ENCODE measurements around the gene ATP11A. TPM values are rescaled to one million over a fixed set of nuclear protein-coding genes. Genes with fewer than 3 reads are reported as not detected.

Gene ATP11A
- total RNA-seq, 1 donor from 2014 or later: 281 TPM

DNA sequence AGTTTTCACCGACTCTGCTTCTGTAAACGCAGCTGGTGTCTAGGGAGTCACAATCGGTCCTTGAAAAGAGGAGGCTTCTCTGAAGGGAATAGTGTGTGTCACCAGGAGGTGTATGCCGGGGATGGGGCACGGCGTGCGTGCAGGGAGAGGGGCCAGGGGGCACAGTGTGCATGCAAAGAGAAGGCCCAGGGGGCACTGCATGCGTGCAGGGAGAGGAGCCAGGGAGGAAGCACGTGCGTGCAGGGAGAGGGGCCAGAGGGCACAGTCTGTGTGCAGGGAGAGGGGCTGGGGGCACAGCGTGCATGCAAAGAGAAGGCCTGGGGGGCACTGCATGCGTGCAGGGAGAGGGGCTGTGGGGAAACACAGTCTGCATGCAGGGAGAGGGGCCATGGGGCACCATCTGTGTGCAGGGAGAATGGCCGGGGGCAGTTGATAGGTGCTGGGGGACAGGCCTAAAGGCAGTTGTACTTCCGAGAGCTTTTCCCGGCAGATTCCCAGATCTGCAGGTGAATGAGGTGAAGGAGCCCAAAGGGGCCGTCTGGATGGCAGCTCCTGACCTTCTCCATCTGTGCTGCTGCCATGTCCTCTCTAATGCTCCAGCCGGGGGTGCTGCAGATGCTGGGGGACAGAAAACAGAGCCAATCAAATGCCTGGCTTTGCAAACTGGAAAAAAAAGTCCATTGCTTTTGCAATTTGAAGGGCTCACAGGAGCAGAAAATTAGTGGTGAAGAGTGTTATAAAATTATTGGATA lies 36.4 kb downstream of the ATP11A start:
- H3K27ac ChIP-seq: peak overlapping the region; percentile 4
- H3K27me3 ChIP-seq (ENCODE audit: low read depth): no peaks in the 10 kb centered on the region
- ATAC-seq (no peak), DNase-seq (peak; percentile 41)
- intact Hi-C loops (cut with DNase I): no loop called here
- no peaks in the 10 kb centered on the region for H3K36me3 ChIP-seq
- H3K9me3 ChIP-seq: no peaks in the 10 kb centered on the region
- TF ChIP-seq, protein P1, sequence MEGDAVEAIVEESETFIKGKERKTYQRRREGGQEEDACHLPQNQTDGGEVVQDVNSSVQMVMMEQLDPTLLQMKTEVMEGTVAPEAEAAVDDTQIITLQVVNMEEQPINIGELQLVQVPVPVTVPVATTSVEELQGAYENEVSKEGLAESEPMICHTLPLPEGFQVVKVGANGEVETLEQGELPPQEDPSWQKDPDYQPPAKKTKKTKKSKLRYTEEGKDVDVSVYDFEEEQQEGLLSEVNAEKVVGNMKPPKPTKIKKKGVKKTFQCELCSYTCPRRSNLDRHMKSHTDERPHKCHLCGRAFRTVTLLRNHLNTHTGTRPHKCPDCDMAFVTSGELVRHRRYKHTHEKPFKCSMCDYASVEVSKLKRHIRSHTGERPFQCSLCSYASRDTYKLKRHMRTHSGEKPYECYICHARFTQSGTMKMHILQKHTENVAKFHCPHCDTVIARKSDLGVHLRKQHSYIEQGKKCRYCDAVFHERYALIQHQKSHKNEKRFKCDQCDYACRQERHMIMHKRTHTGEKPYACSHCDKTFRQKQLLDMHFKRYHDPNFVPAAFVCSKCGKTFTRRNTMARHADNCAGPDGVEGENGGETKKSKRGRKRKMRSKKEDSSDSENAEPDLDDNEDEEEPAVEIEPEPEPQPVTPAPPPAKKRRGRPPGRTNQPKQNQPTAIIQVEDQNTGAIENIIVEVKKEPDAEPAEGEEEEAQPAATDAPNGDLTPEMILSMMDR (IDR thresholded peaks at IDR 0.05): no peak
- peaks cover 60% of the 10 kb centered on the region for H3K4me1 ChIP-seq
- no peak overlapping the region for H3K4me3 ChIP-seq

DNA sequence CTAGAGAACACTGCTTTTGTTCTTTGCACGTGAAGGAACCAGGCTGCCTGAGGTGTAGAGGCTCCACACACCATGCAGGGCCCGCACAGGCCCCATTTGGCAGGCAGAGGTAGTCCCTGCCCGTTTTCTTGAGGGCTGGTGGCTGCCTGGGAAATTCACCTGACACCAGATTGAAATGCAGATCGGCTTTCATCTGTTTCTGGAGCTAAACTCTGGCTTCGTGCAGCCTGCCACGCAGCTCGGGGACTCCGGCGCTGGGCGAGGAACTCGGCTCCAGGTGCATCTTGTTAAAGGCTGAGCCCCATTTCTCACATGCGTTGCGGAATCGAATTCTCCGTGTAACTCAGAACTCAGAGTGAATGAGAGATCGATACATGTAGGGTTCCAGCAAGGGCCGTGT lies 37.7 kb downstream of the ATP11A start:
- intact Hi-C loops (cut with DNase I): no loop called here
- DNase-seq: no peak

DNA sequence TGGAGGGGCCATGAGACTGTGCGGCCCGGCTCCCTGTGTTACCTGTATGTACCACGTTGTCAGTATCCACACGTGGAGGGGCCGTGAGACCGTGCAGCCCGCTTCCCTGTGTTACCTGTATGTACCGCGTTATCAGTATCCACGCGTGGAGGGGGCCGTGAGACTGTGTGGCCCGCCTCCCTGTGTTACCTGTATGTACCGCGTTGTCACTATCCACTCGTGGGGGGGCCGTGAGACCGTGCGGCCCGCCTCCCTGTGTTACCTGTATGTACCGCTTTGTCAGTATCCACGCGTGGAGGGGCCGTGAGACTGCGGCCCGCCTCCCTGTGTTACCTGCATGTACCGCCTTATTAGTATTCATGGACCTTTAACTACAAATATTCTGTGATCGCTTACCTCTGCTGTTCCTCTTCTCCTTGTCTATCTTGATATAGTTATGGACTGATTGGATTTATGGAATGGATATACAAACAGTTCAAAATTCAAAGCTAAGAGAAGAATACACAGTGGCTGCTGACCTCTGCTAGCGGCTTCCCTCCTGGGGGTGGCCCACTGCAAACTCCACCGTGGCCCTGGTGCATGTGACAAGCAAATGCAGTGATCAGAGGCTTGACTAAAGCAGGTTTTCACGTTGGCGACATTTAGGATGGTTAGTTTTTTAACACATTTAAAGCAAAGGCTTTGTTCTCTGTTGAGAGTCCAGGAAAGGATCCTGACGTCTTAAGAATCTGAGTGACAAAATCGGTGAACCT lies 38.7 kb downstream of the ATP11A start:
- Histone ChIP-seq H3K9me3 (no peaks in the 10 kb centered on the region), H3K4me1 (peaks cover 50% of the 10 kb centered on the region), H3K36me3 (no peaks in the 10 kb centered on the region), H3K27ac (no peak overlapping the region), H3K4me3 (no peak overlapping the region), H3K27me3 (ENCODE audit: low read depth) (no peaks in the 10 kb centered on the region)
- ATAC-seq (no peak), DNase-seq (no peak)
- TF ChIP-seq, protein P1 (IDR thresholded peaks at IDR 0.05): no peak
- intact Hi-C loops (cut with DNase I): no loop called here

More for the DNA sequence above, 37.7 kb downstream of the ATP11A start:
- Histone ChIP-seq H3K36me3 (no peaks in the 10 kb centered on the region), H3K27ac (no peak overlapping the region), H3K4me3 (no peak overlapping the region), H3K4me1 (peaks cover 49% of the 10 kb centered on the region), H3K27me3 (ENCODE audit: low read depth) (no peaks in the 10 kb centered on the region), H3K9me3 (no peaks in the 10 kb centered on the region)
- no peak for ATAC-seq
- TF ChIP-seq, protein P1 (IDR thresholded peaks at IDR 0.05): no peak

DNA sequence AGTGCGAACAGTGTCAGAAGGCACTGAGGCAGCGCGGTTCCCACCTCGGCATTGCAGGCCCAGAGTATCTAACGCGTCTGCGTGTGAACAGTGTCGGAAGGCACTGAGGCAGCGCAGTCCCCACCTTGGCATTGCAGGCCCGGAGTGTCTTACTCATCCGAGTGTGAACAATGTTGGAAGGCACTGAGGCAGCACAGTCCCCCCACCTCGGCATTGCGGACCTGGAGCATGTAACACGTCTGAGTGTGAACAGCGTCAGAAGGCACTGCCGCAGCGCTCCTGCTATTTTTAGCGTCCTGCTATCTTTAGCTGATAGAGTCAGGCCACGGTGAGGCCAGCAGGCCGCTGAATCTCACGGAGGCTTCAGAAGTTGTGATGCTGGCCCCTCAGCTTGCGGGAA lies 39.6 kb downstream of the ATP11A start:
- Histone ChIP-seq H3K9me3 (no peaks in the 10 kb centered on the region), H3K27me3 (ENCODE audit: low read depth) (no peaks in the 10 kb centered on the region), H3K4me3 (no peak overlapping the region), H3K27ac (no peak overlapping the region), H3K36me3 (no peaks in the 10 kb centered on the region), H3K4me1 (peaks cover 56% of the 10 kb centered on the region)
- intact Hi-C loops (cut with DNase I): no loop called here
- DNase-seq (peak; percentile 47), ATAC-seq (no peak)
- TF ChIP-seq, protein P1 (IDR thresholded peaks at IDR 0.05): no peak

DNA sequence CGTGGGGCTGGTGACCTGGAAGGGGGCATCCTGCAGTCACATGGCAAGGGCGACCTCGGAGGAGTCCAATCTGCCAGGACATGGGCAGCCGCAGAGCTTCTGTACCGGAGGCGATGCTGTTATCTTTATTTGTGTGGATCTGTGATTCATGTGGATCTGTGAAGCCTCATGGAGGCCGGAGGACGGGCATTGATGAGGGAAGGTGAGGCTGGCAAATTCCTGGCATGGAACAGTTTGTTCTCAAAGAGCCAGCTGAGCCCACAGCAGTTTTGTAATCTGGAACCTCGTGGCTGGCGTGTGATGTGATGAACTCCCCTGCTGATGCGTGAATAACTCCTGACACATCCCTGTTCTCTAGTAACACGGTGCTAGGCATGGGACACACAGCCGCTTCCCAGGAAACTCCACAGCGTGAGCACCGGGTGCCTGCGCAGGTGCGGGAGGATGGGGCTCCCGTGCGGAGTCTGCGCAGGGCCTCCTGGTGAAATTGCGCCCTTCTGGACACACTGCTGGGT lies 40.4 kb downstream of the ATP11A start:
- intact Hi-C loops (cut with DNase I): no loop called here
- Histone ChIP-seq H3K27ac (no peak overlapping the region), H3K36me3 (no peaks in the 10 kb centered on the region), H3K27me3 (ENCODE audit: low read depth) (no peaks in the 10 kb centered on the region), H3K4me1 (peaks cover 48% of the 10 kb centered on the region), H3K9me3 (no peaks in the 10 kb centered on the region), H3K4me3 (no peak overlapping the region)
- DNase-seq: no peak
- ATAC-seq: no peak
- TF ChIP-seq, protein P1 (IDR thresholded peaks at IDR 0.05): no peak

Measured in lower lobe of right lung (tissue), 2 donors.